ENCODE measurements around the gene DYTN.

Gene DYTN

DNA sequence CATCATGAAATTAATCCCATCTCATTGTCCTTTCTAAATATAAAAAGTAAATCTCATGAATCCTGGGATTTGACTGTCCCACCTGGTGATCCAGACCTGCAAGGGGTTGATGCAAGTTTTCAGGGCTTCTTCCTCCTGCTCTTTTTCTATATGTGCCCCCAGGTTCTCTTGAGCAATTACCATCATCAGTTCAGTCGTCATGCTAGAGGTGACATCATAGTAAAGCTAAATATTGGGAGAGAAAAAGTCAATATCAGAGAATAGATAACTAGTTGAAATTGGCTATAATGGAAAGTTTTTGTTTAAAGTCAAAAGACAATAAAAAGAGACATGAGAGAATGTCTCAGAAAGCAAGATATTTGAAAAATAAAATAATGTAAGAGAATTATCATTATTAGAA is 38.6 kb upstream of the DYTN start:
- no peak for DNase-seq (ENCODE audit: extremely low read depth, insufficient read length)
- Histone ChIP-seq H3K4me3 (replicated peaks; ENCODE audit: low read depth, low read length) (no peak overlapping the region), H3K36me3 (ENCODE audit: control insufficient read depth, insufficient read depth, low read length) (no peaks in the 10 kb centered on the region), H3K27me3 (replicated peaks; ENCODE audit: control insufficient read depth, insufficient read depth, low read length) (no peaks in the 10 kb centered on the region)
- TF ChIP-seq CTCF (IDR thresholded peaks at IDR 0.05; ENCODE audit: insufficient read depth, low read length, poor library complexity, severe bottlenecking) = no peak

GRCh38 chr2:206740800-206741199 is 22.6 kb upstream of the DYTN start:
- Histone ChIP-seq H3K36me3 (ENCODE audit: control insufficient read depth, insufficient read depth, low read length) (no peaks in the 10 kb centered on the region), H3K4me3 (replicated peaks; ENCODE audit: low read depth, low read length) (no peak overlapping the region), H3K27me3 (replicated peaks; ENCODE audit: control insufficient read depth, insufficient read depth, low read length) (no peaks in the 10 kb centered on the region)
- no peak for DNase-seq (ENCODE audit: extremely low read depth, insufficient read length)
- TF ChIP-seq CTCF (IDR thresholded peaks at IDR 0.05; ENCODE audit: insufficient read depth, low read length, poor library complexity, severe bottlenecking) = no peak

GRCh38 chr2:206739271-206739670 is 21.1 kb upstream of the DYTN start:
- TF ChIP-seq CTCF (IDR thresholded peaks at IDR 0.05; ENCODE audit: insufficient read depth, low read length, poor library complexity, severe bottlenecking) = no peak
- no peaks in the 10 kb centered on the region for H3K27me3 ChIP-seq (replicated peaks; ENCODE audit: control insufficient read depth, insufficient read depth, low read length)
- H3K36me3 ChIP-seq (ENCODE audit: control insufficient read depth, insufficient read depth, low read length) = no peaks in the 10 kb centered on the region
- no peak overlapping the region for H3K4me3 ChIP-seq (replicated peaks; ENCODE audit: low read depth, low read length)
- DNase-seq (ENCODE audit: extremely low read depth, insufficient read length) = no peak

GRCh38 chr2:206736935-206737334 is 18.7 kb upstream of the DYTN start:
- H3K27me3 ChIP-seq (replicated peaks; ENCODE audit: control insufficient read depth, insufficient read depth, low read length) = no peaks in the 10 kb centered on the region
- no peak overlapping the region for H3K4me3 ChIP-seq (replicated peaks; ENCODE audit: low read depth, low read length)
- DNase-seq (ENCODE audit: extremely low read depth, insufficient read length) = no peak
- TF ChIP-seq CTCF (IDR thresholded peaks at IDR 0.05; ENCODE audit: insufficient read depth, low read length, poor library complexity, severe bottlenecking) = no peak
- no peaks in the 10 kb centered on the region for H3K36me3 ChIP-seq (ENCODE audit: control insufficient read depth, insufficient read depth, low read length)

- H3K36me3 ChIP-seq (ENCODE audit: control insufficient read depth, insufficient read depth, low read length) = no peaks in the 10 kb centered on the region
- no peak for TF ChIP-seq CTCF (IDR thresholded peaks at IDR 0.05; ENCODE audit: insufficient read depth, low read length, poor library complexity, severe bottlenecking)
- no peaks in the 10 kb centered on the region for H3K27me3 ChIP-seq (replicated peaks; ENCODE audit: control insufficient read depth, insufficient read depth, low read length)
- H3K4me3 ChIP-seq (replicated peaks; ENCODE audit: low read depth, low read length) = no peak overlapping the region
- DNase-seq (ENCODE audit: extremely low read depth, insufficient read length) = no peak
These were observed 15.1 kb upstream of the DYTN start for GRCh38 chr2:206733341-206733740.

Data from GM06990 (cell line).